ENCODE results near the gene PIP4K2A. TPM values are rescaled to one million over a fixed set of nuclear protein-coding genes. Genes with fewer than 3 reads are reported as not detected.

PIP4K2A gene
- total and polyA plus RNA-seq, 2 of the 8 experiments (the other 6 are each of a cell fraction or from before 2014, with no cell fraction given) = 19.0 to 60.9 TPM

- TF ChIP-seq, protein P1, sequence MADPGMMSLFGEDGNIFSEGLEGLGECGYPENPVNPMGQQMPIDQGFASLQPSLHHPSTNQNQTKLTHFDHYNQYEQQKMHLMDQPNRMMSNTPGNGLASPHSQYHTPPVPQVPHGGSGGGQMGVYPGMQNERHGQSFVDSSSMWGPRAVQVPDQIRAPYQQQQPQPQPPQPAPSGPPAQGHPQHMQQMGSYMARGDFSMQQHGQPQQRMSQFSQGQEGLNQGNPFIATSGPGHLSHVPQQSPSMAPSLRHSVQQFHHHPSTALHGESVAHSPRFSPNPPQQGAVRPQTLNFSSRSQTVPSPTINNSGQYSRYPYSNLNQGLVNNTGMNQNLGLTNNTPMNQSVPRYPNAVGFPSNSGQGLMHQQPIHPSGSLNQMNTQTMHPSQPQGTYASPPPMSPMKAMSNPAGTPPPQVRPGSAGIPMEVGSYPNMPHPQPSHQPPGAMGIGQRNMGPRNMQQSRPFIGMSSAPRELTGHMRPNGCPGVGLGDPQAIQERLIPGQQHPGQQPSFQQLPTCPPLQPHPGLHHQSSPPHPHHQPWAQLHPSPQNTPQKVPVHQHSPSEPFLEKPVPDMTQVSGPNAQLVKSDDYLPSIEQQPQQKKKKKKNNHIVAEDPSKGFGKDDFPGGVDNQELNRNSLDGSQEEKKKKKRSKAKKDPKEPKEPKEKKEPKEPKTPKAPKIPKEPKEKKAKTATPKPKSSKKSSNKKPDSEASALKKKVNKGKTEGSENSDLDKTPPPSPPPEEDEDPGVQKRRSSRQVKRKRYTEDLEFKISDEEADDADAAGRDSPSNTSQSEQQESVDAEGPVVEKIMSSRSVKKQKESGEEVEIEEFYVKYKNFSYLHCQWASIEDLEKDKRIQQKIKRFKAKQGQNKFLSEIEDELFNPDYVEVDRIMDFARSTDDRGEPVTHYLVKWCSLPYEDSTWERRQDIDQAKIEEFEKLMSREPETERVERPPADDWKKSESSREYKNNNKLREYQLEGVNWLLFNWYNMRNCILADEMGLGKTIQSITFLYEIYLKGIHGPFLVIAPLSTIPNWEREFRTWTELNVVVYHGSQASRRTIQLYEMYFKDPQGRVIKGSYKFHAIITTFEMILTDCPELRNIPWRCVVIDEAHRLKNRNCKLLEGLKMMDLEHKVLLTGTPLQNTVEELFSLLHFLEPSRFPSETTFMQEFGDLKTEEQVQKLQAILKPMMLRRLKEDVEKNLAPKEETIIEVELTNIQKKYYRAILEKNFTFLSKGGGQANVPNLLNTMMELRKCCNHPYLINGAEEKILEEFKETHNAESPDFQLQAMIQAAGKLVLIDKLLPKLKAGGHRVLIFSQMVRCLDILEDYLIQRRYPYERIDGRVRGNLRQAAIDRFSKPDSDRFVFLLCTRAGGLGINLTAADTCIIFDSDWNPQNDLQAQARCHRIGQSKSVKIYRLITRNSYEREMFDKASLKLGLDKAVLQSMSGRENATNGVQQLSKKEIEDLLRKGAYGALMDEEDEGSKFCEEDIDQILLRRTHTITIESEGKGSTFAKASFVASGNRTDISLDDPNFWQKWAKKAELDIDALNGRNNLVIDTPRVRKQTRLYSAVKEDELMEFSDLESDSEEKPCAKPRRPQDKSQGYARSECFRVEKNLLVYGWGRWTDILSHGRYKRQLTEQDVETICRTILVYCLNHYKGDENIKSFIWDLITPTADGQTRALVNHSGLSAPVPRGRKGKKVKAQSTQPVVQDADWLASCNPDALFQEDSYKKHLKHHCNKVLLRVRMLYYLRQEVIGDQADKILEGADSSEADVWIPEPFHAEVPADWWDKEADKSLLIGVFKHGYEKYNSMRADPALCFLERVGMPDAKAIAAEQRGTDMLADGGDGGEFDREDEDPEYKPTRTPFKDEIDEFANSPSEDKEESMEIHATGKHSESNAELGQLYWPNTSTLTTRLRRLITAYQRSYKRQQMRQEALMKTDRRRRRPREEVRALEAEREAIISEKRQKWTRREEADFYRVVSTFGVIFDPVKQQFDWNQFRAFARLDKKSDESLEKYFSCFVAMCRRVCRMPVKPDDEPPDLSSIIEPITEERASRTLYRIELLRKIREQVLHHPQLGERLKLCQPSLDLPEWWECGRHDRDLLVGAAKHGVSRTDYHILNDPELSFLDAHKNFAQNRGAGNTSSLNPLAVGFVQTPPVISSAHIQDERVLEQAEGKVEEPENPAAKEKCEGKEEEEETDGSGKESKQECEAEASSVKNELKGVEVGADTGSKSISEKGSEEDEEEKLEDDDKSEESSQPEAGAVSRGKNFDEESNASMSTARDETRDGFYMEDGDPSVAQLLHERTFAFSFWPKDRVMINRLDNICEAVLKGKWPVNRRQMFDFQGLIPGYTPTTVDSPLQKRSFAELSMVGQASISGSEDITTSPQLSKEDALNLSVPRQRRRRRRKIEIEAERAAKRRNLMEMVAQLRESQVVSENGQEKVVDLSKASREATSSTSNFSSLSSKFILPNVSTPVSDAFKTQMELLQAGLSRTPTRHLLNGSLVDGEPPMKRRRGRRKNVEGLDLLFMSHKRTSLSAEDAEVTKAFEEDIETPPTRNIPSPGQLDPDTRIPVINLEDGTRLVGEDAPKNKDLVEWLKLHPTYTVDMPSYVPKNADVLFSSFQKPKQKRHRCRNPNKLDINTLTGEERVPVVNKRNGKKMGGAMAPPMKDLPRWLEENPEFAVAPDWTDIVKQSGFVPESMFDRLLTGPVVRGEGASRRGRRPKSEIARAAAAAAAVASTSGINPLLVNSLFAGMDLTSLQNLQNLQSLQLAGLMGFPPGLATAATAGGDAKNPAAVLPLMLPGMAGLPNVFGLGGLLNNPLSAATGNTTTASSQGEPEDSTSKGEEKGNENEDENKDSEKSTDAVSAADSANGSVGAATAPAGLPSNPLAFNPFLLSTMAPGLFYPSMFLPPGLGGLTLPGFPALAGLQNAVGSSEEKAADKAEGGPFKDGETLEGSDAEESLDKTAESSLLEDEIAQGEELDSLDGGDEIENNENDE (IDR thresholded peaks at IDR 0.05; ENCODE audit: insufficient replicate concordance, low read length) = no peak
- TF ChIP-seq RBBP5 (IDR thresholded peaks at IDR 0.05; ENCODE audit: borderline replicate concordance, low read depth, low read length) (no peak), BACH1 (IDR thresholded peaks at IDR 0.05; ENCODE audit: low read length) (no peak), SRF (IDR thresholded peaks at IDR 0.05; ENCODE audit: low read depth, low read length) (no peak)
- TF ChIP-seq, protein P2, sequence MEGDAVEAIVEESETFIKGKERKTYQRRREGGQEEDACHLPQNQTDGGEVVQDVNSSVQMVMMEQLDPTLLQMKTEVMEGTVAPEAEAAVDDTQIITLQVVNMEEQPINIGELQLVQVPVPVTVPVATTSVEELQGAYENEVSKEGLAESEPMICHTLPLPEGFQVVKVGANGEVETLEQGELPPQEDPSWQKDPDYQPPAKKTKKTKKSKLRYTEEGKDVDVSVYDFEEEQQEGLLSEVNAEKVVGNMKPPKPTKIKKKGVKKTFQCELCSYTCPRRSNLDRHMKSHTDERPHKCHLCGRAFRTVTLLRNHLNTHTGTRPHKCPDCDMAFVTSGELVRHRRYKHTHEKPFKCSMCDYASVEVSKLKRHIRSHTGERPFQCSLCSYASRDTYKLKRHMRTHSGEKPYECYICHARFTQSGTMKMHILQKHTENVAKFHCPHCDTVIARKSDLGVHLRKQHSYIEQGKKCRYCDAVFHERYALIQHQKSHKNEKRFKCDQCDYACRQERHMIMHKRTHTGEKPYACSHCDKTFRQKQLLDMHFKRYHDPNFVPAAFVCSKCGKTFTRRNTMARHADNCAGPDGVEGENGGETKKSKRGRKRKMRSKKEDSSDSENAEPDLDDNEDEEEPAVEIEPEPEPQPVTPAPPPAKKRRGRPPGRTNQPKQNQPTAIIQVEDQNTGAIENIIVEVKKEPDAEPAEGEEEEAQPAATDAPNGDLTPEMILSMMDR (IDR thresholded peaks at IDR 0.05; ENCODE audit: control extremely low read depth in 1 of 3, insufficient read depth in 1 of 3, low read depth in 1 of 3, low read length in 3 of 3) = no peak
These were observed 87.6 kb downstream of the PIP4K2A start (continued) for GRCh38 chr10:22626784-22627183.

Data from H1 (cell line).